GM18868 (cell line): ENCODE measurements around the gene CCDC9B.

Source experiments
- ATAC-seq: cut with Tn5 transposase; IDR thresholded peaks from one replicate; pipeline ENCODE4 v1.9.1; 2021; ENCODE audit warnings: mild to moderate bottlenecking, moderate library complexity; ENCODE audit not compliant: unreplicated experiment

CCDC9B gene

DNA sequence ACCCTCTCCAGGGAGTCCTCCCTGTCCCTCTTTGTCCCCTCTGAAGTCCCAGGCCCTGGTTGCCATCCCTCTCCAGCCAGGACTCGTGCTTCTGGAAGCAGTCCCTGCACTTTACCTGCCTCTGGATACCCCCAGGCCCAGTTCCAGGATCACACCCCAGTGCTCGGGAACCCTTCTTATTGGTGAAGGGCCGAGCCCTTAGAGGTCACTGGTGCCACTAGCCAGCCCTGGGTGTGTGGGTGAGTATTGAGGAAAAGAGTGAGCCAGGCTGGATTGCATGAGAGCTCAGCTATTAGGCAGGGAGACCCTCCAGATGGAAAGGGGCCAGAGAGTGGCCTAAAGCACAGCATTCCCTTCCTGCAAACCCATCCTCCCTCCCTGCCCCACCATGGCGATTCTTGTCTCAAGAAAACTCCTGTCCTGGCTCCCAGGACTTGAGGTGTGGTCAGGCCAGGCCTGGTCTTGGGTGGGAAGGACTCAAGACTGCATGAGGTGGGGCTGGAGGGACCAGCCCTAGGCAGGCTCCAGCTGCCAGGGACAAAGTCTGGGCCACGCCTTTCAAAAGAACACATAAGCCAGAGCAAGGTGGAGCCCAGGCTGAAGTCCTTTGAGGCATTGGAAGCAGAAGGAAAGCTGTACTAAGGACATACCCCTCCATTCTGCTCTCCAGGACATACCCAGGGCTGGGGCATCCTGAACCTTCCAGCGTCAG is 5.3 kb upstream of the CCDC9B start:
- no peak for ATAC-seq

DNA sequence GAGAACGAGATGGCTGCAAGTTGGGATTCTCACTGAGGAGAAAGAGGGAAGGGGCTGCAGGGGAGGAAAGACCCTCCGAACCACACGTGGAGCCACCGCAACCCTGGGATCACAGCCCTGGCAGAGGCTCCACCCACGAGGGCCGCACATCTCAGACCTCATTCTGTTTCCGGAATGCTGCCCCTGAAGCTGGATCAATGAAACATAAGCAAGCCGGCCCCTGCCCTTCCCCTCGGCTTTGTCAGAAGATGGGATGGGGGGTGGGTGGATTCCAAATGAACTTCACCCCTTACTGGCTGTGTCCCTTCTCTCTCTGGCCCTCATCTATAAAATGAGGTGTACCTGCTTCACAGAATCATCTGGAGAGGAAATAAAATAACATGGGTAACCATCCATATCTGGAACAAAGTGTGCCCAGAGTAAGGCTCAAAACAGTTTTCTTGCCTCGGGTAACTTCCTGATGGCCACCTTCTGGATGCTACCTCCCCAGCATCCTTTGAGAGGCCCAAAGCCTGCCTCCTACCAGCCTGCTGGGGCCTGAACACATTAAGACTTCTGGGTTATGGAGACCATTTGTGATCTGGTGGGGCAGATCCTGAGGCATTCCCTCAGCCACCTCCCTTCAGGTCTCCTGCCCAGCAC is 4.6 kb upstream of the CCDC9B start:
- ATAC-seq = no peak

DNA sequence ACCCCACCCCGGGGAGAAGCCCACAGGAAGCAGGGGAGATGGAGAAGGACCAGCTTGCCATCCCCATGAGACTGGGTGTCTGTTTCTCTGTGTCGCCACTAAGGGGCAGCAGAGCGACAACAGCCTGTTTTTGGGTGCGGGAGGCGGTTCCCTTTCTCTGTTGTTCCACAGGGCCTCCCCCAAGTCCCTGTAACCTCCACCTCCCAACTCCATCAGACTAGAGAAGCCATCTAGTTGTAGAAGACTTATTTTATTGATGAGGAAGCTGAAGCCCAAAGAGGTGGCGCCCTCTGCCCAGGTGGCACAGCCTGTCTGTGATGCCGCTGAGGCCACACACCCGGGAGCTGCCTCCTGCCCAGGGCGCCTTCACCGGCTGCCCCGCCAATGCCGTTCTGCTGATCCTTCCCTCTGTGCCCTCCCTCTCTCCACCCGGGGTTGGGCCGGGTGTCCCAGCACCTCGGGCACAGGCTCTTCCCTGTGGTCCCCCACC is 3.9 kb upstream of the CCDC9B start:
- ATAC-seq = no peak

DNA sequence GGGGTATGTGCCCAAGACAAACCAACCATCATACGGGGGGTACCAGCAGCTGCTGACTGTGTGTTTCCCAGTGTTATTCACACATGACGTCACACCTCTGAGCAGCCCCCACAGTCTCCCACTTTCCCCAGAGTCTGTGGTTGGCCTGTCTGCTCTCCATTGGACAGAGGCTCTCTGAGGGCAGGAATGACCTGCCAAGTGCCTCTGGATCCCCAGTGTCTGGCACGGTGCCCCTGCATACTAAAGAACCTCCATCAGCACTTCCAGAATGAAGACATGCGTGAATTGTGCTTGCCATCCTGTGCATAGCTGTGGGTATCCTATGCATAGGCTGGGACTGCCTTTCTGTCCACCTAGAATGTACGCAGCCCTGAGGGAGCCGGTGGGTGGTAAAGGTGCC is 3.5 kb upstream of the CCDC9B start:
- ATAC-seq = no peak

DNA sequence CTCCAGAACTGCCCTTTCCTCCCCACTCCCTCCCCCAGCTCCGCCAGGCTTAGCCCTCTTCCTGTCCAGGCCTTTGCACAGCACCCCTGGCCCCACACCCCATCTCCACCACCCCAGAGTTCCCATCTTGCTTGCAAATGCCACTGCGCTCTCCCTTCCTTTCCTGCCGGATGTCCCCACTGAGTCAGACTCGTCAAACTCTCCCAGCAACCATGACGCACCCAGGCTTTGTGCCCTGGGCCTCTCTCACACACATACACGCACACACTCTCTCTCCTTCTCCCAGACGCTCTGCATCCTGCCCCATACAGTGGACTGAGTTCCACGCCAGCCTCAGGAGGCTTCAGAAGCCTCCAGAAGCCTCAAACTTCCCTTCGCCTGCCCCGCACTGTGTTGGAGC is 2.8 kb upstream of the CCDC9B start:
- no peak for ATAC-seq

DNA sequence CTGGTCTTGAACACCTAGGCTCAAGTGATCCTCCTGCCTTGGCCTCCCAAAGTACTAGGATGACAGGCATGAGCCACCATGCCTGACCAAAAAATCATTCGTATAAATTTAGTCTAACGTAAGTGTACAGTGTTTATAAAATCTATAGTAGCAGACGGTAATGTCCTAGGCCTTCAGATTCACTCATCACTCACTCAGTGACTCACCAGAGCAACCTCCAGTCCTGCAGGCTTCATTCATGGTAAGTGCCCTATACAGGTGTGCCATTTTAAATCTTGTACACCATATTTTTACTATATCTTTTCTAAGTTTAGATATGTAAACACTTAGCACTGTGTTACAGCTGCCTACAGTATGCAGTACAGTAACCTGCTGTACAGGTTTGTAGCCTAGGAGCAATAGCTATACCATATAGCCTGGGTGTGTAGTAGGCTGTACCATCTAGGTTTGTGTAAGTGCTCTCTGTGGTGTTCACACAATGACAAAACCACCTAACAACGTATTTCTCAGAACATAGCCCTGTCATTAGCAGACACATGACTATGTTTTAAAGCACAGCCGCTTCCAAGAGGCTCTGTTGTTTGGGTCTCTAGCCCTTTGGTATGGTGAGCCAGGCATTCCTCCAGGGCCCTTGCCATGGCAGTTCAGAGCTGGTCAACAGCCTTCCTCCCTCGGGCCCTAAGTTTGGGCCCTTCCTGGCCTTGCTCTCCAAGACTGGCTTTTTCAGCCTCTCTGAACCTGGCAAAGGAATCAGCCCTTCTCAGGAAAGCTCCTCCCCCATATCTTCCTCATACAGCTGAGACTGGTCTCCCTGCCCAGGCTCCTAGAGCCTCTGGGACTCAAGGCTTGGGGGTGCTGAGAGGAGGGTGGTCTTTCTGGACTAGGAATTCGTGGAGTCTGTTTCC is 1.9 kb upstream of the CCDC9B start:
- ATAC-seq = no peak

DNA sequence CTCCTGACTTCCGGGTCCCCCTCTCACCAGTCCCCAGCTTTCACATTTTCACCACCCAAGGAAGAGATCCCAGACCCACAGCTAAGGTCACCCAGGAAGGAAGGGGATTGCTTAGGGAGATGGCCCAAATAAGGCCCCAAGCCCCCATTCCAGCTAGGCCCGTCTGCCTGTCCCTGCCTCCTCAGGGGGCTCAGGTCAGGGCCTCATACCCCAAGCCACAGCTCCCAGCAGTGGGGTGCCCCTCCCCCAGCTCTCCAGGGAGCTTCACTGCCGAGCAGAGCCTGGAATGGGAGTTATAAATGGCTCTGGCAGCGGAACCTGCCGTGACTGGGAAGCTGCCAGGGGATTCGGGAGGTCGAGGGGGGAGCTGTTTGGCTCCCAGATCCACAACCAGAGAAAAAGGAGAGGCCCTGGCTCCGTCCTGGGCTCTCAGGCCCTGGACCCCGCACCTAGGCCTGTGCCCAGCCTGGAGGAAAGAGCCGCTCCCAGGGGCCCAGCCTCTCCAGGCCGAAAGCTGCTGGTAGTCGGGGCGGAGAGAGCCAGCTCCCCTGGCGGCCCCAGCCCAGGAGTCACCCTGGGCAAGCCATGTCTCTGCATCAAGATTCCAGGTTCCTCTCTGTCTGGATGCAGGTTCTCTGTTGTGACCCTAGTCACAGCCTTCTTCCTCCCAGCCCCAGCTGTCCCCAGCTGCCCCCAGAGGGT is 550 bp downstream of the CCDC9B start:
- ATAC-seq = no peak

DNA sequence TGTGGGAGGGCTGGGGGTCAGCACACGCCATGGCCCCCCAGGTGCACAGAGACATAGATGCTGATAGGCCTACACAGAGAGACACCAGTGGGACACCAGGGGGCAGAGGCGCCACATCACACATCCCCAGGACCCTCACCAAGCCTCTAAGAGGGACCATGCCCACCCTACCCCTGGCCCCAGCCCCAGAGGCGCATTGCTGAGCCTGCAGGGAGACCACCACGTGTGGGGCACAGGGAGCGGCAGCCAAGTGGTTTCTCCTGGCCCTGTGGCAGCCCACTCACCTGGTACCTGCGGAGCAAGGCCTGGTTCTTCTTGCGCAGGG is 1.2 kb downstream of the CCDC9B start:
- no peak for ATAC-seq

DNA sequence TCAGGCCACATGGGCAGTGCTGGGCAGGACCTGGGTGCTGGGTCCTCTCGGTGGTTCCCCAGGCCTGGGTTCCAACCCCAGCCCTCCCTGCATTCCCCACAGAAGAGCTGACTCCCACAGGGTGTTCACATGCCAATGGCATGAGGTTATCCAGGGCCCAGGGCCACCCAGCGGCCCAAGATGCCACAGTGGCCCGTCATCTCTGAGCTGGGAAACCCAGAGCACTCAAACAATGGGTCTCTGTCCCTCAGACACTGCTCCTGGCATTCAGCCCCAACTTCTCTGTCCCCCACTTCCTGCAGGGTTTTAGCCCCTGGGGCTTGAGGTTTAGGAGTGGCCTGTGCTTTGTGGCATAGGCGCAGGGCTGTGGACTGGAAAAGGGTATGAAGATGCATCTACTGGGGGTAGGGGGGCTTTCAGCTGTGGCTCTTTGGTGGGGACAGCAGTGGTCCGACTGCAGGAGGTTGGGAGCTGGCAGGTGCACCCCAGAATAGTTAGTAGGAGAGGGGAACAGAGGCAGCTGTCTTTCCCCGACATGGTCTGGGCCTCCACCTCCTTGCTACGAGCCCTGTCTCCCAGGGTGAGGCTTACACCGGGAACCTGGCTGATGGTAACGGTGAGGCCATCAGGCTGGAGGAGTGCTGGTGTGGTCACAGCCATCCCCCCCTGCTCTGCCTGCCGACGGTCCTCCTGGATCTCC is 1.7 kb downstream of the CCDC9B start:
- ATAC-seq = no peak

DNA sequence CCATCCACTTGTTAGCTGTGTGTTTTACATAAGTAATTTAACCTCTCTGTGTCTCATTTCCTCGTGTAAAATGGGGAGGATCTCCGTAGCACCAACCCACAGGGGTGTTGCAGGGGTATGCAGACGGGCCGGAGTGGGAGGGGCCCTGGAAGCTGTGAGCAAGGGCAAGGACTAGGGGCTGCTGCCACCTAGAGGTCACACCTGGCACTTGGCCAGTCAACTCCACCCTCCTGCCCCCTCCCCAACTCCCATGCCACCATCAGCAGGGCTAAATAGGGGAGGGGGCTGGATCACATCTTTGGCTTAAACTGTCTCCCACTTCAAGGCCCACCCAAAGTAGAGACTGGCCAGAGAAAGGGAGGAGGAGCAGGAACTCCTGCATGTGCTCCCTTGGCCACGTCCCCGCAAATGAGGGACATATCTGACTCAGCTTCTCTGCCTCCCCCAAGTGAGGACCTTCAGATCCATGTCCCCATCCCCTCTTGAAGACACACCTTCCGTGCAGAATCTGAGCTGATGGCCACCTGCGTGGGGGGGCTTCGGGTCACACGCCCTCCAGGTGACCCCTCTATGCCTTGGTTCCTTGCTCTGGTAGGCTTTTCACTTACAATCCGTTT is 2.6 kb downstream of the CCDC9B start:
- peak; percentile 71 for ATAC-seq

DNA sequence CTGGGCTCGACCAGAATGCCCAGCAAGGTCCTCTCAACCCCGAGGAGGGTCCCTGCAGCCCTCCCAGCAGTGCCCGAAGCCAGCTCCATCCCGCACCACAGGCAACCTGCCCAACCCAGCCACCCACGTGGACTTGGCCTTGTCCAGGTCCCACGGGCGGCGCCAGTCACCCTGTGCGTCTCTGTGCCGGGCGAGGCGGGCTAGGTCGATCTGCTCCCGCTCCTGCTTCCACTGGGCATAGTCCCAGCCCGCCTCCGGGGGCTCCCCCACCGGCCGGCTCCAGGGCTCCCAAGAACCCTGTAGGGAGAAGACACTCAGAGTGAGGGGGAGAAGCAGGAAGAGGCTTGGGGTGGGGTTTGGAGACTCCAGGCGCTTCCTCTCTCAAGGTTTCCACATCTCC is 3.1 kb downstream of the CCDC9B start:
- no peak for ATAC-seq

DNA sequence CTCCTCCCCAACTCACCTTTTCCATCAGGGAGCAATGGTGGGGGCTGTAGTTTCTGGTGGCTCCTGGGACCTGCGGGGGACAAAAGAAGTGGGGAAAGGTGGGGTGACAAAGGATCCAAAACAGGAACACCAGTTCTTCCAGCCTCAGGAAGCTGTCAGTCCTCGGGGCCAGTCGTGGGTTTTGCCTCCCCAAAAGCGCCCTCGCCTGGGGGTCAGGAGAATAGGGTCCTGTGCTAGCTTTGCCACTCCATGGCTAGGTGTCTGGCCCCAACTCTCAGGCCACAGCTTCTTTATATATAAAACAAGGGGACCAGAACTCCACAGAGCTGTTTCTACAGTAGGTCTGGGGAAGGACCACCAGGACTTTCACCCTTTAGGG is 4.0 kb downstream of the CCDC9B start:
- ATAC-seq = no peak

DNA sequence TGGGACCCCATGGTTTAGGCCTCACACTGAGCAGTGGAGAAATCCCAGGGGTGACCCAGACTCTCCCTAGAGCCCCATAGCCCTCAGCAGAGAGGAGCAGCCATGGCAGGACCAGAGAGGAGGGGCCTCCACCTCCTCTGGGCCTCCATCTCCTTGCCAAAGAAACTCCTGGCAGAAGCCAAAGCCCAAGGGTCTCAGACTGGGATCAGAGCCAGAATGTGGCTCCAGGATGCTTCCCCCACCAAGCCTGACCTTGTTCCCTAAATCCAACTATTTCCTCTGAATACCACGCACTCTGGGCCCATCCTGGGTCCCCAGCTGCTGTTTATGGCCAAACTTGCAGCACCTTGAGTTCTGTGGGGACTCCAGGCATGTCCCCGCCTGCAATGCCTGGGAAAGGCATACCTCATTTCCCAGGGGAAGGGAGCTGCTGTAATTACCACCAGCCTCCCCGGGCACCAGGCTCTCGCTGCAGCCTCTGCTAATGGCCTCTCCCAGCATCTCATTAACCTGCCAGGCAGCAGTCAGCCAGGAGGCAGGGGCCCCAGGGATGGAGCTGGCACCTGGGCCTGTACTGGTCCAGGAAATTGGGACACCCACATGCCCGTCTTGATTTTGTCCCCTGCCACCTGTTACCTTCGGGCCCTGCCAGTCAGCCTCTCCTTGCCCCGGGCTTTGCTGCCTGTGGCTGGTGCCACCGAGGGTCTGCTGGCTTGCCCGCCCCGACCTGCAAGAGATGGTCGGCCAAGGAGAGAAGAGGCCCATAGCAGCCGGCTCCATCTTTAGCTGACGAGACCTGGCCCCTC is 4.6 kb downstream of the CCDC9B start:
- no peak for ATAC-seq

DNA sequence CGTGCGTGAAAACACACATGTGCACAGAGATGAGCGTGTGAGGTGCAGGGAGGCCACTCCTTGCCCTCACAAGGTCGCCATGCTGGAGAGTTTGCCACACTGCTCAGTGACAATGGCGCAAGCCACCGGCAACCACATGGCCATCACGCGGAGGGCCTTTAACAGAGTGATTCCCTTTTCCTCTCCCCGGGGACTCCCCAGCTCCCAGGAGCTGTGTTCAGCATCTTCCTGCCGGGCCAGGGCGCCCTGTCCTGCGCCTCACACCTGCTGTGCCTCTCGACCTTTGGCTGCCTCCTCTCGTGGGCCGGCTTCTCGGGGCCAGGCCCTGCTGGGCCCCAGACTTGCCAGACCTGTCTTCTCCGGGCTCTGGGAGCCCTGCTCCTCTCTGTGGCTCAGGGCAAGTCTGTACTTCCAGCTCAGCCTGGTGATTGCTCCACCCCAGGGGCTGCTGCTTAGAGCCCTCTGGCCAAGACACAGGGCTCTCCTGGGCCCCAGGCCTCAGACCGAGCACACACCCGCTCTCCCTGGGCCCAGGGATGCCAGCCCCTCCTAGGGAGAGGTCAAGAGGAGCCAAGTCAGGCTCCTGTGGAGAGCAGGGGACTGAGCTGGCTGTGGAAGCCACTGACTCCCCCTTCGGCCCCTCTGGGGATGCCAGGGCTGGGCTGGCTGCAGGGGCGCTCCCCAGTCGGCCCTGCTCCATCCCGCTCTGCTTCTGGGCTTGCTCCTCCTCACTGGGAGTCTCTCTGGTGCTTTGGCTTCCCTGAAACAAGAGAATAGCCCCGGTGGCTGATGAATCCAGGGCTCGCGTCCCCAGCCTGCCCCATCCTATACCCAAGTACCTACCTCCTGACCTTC is 5.6 kb downstream of the CCDC9B start:
- ATAC-seq = no peak

DNA sequence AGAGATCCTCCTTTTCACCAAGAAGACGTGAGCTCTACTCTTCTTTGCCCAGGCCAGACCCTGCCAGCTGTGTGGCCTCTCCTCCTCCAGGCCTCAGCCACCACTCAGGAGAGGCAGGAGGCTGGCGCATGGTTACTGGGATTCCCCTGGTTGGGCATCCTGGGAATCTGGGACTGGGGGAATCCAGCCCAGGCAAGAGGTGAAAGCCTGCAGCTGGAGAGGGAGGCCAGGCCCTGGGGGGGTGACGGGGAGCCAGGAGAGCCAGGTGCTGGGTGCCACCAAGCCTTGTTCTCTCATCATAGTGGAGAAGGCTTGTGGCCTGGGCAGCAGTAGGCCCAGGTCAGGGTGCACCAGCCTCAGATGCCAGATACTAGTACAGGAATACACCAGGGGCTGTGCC is 6.2 kb downstream of the CCDC9B start:
- no peak for ATAC-seq

DNA sequence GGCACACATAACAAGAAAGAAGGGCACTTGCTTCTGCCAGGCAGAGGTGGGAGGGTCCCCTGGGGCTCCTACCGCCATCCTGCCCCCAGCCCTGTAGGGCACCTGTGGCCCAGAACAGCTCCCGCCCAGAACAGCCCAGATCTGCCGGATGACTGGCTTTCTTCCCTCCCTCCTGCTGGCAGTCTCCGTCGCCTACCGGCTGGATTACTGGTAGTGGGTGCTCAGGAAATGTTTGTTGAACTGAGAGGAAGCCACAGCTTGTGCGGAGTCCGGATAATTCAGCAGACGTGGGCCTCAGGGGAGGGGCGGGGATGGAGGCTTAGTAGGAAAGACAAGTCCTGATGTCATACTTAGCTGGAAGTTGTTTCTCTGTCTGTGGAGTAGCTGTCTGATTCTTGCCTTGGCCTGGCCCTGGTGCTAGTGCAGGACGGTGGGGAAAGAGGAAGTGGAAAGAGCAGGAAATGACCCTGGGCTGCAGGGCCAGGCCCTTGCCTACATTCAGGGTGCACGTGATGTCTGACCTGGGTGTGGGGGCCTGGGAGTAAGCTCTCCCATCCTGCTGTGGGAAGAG is 6.7 kb downstream of the CCDC9B start:
- peak; percentile 41 for ATAC-seq

DNA sequence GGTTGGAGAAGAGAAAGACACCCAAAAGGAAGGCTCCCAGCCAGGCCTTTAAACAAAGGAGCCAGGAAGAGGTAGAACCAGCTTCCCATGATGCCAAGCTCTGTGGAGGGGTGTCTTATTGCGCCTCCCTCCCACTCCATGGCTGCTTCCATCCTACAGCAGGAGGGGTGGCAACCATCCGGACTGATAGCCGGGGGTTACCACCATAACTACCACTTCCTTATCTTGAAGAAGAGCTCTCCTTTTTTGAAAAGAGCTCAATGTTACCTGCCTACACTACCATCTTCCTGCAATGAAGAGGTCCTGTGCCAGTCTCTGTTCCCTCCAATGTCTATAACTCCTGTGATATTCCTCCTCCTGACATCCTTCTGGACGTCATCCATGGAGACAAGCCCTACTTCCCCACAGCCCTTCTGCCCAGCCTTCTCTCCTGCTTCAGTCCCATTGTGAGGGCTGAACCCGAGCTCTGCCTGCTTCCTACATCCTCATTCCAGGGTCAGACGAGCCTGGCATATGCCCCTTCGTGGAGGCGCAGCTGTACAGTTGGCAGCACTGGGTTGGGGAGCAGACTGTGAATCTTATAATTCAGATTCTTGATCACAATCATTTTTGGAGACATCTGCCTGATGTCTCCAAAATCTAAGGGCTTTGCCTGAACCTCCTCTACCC is 8.5 kb downstream of the CCDC9B start:
- ATAC-seq = no peak

DNA sequence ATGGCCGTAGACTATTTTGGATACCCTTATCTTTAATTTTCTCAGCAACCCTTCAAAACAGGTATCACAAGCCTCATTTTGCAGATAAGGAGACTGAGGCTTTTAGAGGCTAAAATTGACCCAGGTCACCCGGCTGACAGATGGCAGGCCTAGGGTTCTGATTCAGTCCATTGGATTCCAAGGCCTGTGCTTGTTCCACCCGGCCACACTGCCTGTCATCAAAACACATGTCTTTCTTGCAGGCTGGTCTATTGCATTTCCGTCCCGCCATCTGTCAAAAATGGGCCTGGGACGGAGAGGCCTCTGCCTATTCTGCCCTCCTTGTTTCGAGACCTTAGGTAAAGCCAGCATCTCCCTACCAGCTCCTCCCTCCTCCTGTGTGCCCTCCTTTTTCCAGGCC is 9.1 kb downstream of the CCDC9B start:
- no peak for ATAC-seq
